ENCODE results near the gene CEBPE. TPM values are rescaled to one million over a fixed set of nuclear protein-coding genes. Genes with fewer than 3 reads are reported as not detected.
"Not testable (repeated sequence)": the region's sequence is repeated elsewhere in the genome, so short reads cannot be mapped to it uniquely, and the experiment has no call there.

CEBPE gene
- total RNA-seq, 6 experiments from 2014 or later, result 0.13 to 0.18 TPM; not detected in 4

DNA sequence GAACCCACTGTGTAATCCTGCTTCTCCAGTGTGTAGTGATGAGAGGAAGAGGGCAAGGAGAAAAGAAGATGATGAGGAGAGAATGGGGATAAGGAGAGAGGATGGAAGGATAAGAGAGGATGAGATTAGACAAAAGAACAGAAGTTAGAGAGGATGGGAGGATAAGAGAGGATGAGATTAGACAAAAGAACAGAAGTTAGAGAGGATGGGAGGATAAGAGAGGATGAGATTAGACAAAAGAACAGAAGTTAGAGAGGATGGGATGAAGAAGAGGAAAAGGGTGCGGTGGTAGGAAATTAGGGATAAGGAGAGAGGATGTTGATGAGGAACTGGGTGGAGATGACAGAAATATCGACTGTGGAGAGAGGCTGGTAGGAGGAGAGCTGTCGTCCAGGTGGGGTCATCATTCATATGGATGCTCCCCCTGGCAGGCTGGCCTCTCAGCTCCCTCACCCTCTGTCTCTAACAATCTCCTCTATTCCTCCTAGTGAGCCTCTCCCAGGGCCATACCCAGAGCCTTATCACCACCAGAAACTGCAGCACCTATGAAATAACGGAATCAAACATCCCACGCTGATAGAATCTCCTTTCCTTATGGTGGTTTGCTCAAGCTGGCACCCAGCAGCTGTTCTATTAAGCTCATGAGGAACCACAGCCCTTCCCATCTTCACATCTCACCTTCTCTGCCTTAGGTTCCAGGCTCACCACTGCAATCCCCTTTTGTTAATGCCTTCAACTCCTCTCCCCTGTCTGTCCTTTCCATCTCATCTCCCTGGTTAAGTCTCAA is 8.3 kb downstream of the CEBPE start:
- TF ChIP-seq, protein P1, sequence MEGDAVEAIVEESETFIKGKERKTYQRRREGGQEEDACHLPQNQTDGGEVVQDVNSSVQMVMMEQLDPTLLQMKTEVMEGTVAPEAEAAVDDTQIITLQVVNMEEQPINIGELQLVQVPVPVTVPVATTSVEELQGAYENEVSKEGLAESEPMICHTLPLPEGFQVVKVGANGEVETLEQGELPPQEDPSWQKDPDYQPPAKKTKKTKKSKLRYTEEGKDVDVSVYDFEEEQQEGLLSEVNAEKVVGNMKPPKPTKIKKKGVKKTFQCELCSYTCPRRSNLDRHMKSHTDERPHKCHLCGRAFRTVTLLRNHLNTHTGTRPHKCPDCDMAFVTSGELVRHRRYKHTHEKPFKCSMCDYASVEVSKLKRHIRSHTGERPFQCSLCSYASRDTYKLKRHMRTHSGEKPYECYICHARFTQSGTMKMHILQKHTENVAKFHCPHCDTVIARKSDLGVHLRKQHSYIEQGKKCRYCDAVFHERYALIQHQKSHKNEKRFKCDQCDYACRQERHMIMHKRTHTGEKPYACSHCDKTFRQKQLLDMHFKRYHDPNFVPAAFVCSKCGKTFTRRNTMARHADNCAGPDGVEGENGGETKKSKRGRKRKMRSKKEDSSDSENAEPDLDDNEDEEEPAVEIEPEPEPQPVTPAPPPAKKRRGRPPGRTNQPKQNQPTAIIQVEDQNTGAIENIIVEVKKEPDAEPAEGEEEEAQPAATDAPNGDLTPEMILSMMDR (IDR thresholded peaks at IDR 0.05), result no peak
- TF ChIP-seq POLR2A (IDR thresholded peaks at IDR 0.05), result no peak
- intact Hi-C loops (cut with DNase I), result no loop called here
- Histone ChIP-seq H3K27ac (no peak overlapping the region), H3K9me3 (no peaks in the 10 kb centered on the region), H3K36me3 (no peaks in the 10 kb centered on the region), H3K27me3 (no peaks in the 10 kb centered on the region), H3K4me3 (no peak overlapping the region), H3K4me1 (no peaks in the 10 kb centered on the region)
- ATAC-seq (no peak), DNase-seq (no peak)
- WGBS (ENCODE audit: insufficient coverage, low coverage, low lambda C conversion rate, missing lambda C conversion rate), result 11% methylated on average over 4 of the region's 5 CpGs

DNA sequence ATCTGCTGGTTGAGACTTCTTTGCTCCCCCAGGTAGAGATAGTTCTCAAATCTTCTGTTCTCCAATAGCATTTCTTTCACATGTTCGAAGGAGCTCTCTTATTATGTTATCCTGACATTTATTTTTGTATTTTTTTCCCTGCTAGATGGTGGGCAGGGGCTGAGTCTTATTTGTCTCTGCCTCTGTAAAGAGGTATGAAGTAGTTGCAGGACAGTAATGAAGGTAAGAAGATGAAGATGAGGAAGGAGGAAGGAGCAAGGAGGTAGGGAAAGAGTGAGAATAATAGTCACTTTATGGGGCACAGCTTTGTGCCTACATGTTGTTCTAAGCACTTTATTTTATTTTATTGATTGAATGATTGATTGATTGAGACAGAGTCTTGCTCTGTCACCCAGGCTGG is 9.3 kb downstream of the CEBPE start:
- intact Hi-C loops (cut with DNase I), result no loop called here

DNA sequence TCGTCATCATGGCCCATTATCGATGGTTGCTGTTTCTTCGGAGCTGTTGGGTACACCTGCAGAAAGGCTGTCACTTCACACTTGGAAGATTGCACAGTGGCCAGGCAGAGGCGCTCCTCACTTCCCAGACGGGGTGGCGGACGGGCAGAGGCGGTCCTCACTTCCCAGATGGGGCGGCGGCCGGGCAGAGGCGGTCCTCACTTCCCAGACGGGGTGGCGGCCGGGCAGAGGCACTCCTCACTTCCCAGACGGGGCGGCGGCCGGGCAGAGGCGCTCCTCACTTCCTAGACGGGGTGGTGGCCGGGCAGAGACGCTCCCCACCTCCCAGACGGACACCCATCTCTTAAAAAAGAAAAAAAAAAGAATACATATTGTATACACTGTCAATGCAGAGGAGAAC is 10.9 kb downstream of the CEBPE start:
- H3K27ac ChIP-seq; H3K27me3 ChIP-seq; DNase-seq; intact Hi-C loops (cut with DNase I); H3K4me1 ChIP-seq; ATAC-seq; H3K4me3 ChIP-seq; H3K9me3 ChIP-seq; H3K36me3 ChIP-seq: not testable (repeated sequence)
- WGBS (ENCODE audit: insufficient coverage, low coverage, low lambda C conversion rate, missing lambda C conversion rate), result 82% methylated on average over 7 of the region's 24 CpGs

More for the DNA sequence above, 9.3 kb downstream of the CEBPE start:
- 100% methylated on average over 1 of the region's 1 CpG for WGBS (ENCODE audit: insufficient coverage, low coverage, low lambda C conversion rate, missing lambda C conversion rate)
- no peak overlapping the region for H3K27ac ChIP-seq
- no peaks in the 10 kb centered on the region for H3K4me1 ChIP-seq
- H3K36me3 ChIP-seq, result no peaks in the 10 kb centered on the region
- H3K9me3 ChIP-seq, result no peaks in the 10 kb centered on the region
- H3K27me3 ChIP-seq, result no peaks in the 10 kb centered on the region
- TF ChIP-seq POLR2A (IDR thresholded peaks at IDR 0.05), result no peak
- TF ChIP-seq, protein P1 (IDR thresholded peaks at IDR 0.05), result no peak
- DNase-seq (no peak), ATAC-seq (no peak)
- H3K4me3 ChIP-seq, result no peak overlapping the region

DNA sequence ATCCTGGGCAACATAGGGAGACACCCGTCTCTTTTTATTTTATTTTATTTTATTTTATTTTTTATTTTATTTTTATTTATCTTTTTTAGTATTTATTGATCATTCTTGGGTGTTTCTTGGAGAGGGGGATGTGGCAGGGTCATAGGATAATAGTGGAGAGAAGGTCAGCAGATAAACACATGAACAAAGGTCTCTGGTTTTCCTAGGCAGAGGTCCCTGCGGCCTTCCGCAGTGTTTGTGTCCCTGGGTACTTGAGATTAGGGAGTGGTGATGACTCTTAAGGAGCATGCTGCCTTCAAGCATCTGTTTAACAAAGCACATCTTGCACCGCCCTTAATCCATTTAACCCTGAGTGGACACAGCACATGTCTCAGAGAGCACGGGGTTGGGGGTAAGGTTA is 11.4 kb downstream of the CEBPE start:
- H3K36me3 ChIP-seq; intact Hi-C loops (cut with DNase I); H3K9me3 ChIP-seq; DNase-seq; ATAC-seq; H3K27ac ChIP-seq; H3K4me1 ChIP-seq; H3K27me3 ChIP-seq; H3K4me3 ChIP-seq: not testable (repeated sequence)
- WGBS (ENCODE audit: insufficient coverage, low coverage, low lambda C conversion rate, missing lambda C conversion rate), result 71% methylated on average over 1 of the region's 5 CpGs

DNA sequence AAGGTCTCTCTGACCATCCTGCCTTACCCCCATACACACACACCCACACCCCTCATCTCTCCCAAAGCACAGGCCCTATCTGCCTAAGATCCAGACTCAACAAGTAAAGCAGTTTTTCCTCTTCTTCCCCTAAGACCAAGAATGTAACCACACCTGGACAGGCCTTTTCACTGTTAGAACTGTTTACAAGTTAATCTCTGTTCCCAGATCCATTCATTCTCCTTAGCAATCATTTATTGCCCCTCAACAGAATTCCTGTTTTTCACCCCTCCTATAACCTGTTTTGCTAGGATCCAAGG is 12.4 kb downstream of the CEBPE start:
- Histone ChIP-seq H3K36me3 (no peaks in the 10 kb centered on the region), H3K4me3 (no peak overlapping the region), H3K27ac (no peak overlapping the region), H3K4me1 (no peaks in the 10 kb centered on the region), H3K9me3 (no peaks in the 10 kb centered on the region), H3K27me3 (no peaks in the 10 kb centered on the region)
- no peak for TF ChIP-seq POLR2A (IDR thresholded peaks at IDR 0.05)
- TF ChIP-seq, protein P1 (IDR thresholded peaks at IDR 0.05), result no peak
- no peak for DNase-seq
- ATAC-seq, result no peak
- intact Hi-C loops (cut with DNase I), result no loop called here

Measured in right lobe of liver (tissue), 6 donors.